A172 (cell line): ENCODE data around the gene FEZF1. TPM values are rescaled to one million over a fixed set of nuclear protein-coding genes. Genes with fewer than 3 reads are reported as not detected.

Experiments used
- DNase-seq: peaks from one replicate; pipeline ENCODE4 v3.0.0-alpha.2; 2015; ENCODE audit warnings: low spot score
- total RNA-seq: library from RNA; depleted of rRNA; stranded (reverse); fragments of >200 nt; shearing (Covaris generic); gene quantifications from 2 replicates; pipeline ENCODE4 v1.2.3, GENCODE V29; 2014; rRNA removed

FEZF1 gene
- total RNA-seq, 1 experiment from 2014 or later = not detected

GRCh38 chr7:122268101-122268500 lies 36.4 kb downstream of the FEZF1 start:
- DNase-seq = no peak

GRCh38 chr7:122262246-122262645 lies 42.3 kb downstream of the FEZF1 start:
- DNase-seq = no peak

GRCh38 chr7:122261442-122261841 lies 43.1 kb downstream of the FEZF1 start:
- no peak for DNase-seq

- DNase-seq = no peak
These were observed 43.5 kb downstream of the FEZF1 start for GRCh38 chr7:122261016-122261415.

- no peak for DNase-seq
These were observed 44.2 kb downstream of the FEZF1 start for GRCh38 chr7:122260336-122260735.

- no peak for DNase-seq
These were observed 45.6 kb downstream of the FEZF1 start for GRCh38 chr7:122258971-122259370.

- no peak for DNase-seq
These were observed 47.5 kb downstream of the FEZF1 start for GRCh38 chr7:122257056-122257455.

- no peak for DNase-seq
These were observed 48.5 kb downstream of the FEZF1 start for GRCh38 chr7:122256046-122256445.

- DNase-seq = no peak
These were observed 49.1 kb downstream of the FEZF1 start for GRCh38 chr7:122255454-122255853.

Other genes starting within 250 kb of the FEZF1 start
- 18.9 and 22.0 TPM in 2 replicates for gene AASS, start 160.5 kb downstream of the FEZF1 start, total RNA-seq